Stimulated activated CD8-positive, alpha-beta memory T cell treated with anti-CD3 and anti-CD28 coated beads, Interleukin-4, amount 100 ng/mL, for 4 hours (primary cell): ENCODE data around the gene CACNA1I.
"Not testable (repeated sequence)": the region's sequence is repeated elsewhere in the genome, so short reads cannot be mapped to it uniquely, and the experiment has no call there.

ENCODE experiments used
- DNase-seq, 2 donors: peaks; one replicate each; pipeline ENCODE4 v3.0.0-alpha.2; 2020; ENCODE audit warnings: low read depth in 2 of 2, low spot score in 1 of 2

Gene CACNA1I

GRCh38 chr22:39570665-39571064 is at the start of gene CACNA1I:
TSS of gene CACNA1I (plus strand) at chr22:39570753. CDS start at chr22:39570753, 0 bp downstream.
- DNase-seq = no peak

GRCh38 chr22:39521106-39521885 is 49.3 kb upstream of the CACNA1I start:
- DNase-seq = not testable (repeated sequence)

- DNase-seq = not testable (repeated sequence)
Observed at GRCh38 chr22:39522091-39522490, 48.5 kb upstream of the CACNA1I start.

GRCh38 chr22:39522567-39523300 is 47.8 kb upstream of the CACNA1I start:
- DNase-seq = no peak

- no peak for DNase-seq
Observed at GRCh38 chr22:39524089-39524752, 46.3 kb upstream of the CACNA1I start.

- DNase-seq = no peak
Observed at GRCh38 chr22:39524753-39525657, 45.5 kb upstream of the CACNA1I start.

- no peak for DNase-seq
Observed at GRCh38 chr22:39525658-39525975, 44.9 kb upstream of the CACNA1I start.

GRCh38 chr22:39526736-39527171 is 43.8 kb upstream of the CACNA1I start:
- DNase-seq = no peak

GRCh38 chr22:39527481-39527961 is 43.0 kb upstream of the CACNA1I start:
- no peak for DNase-seq

- DNase-seq = no peak
Observed at GRCh38 chr22:39528080-39528661, 42.4 kb upstream of the CACNA1I start.

- peak; percentile 71 to 74 for DNase-seq
Observed at GRCh38 chr22:39528681-39529486, 41.7 kb upstream of the CACNA1I start.

- DNase-seq = no peak
Observed at GRCh38 chr22:39529487-39529851, 41.1 kb upstream of the CACNA1I start.

GRCh38 chr22:39530116-39530515 is 40.4 kb upstream of the CACNA1I start:
- no peak for DNase-seq

GRCh38 chr22:39530692-39531331 is 39.7 kb upstream of the CACNA1I start:
- DNase-seq = no peak

GRCh38 chr22:39532215-39533073 is 38.1 kb upstream of the CACNA1I start, which contains the start of gene RPS19BP1:
TSS of gene RPS19BP1 (minus strand) at chr22:39532748. CDS start at chr22:39532738, 10 bp downstream.
- peak; percentile 97 to 99 for DNase-seq

- DNase-seq = no peak
Observed at GRCh38 chr22:39534092-39534506, 36.5 kb upstream of the CACNA1I start.

- peak; percentile 35 to 70 for DNase-seq
Observed at GRCh38 chr22:39534591-39535356, 35.8 kb upstream of the CACNA1I start.
